Anterior cingulate cortex (tissue), 58 donors: Measurements from ENCODE around the gene PGPEP1.
"Not testable (repeated sequence)": the region's sequence is repeated elsewhere in the genome, so short reads cannot be mapped to it uniquely, and the experiment has no call there.

ENCODE experiments used
- DNase-seq, 58 donors: peaks; one replicate each; lab custom pipeline; 2025; lab: John Stamatoyannopoulos, UW

PGPEP1 gene

DNA sequence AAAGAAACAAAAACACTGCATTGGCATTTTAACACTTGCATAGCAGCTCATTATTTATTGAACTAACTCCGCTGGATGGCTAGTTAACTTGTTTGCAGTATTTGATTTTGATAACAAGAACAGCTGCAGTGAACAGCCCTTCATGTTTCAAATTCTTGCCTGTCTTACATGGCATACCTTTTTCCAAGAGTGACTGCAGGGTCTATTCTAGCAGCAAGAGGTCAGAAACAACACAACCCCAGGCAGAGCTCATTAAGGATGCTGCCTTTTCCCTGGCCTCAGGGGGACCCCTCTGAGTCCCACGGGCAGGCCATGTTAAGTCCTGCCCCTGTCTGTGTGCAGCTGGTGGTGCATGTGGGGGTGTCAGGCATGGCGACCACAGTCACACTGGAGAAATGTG lies 16.6 kb downstream of the PGPEP1 start:
- DNase-seq: no peak

GRCh38 chr19:18361646-18362045 lies 21.2 kb downstream of the PGPEP1 start:
- no peak for DNase-seq

GRCh38 chr19:18362934-18363542 lies 22.6 kb downstream of the PGPEP1 start:
- DNase-seq: no peak

- no peak for DNase-seq
Measured at GRCh38 chr19:18363787-18364186, 23.4 kb downstream of the PGPEP1 start.

DNA sequence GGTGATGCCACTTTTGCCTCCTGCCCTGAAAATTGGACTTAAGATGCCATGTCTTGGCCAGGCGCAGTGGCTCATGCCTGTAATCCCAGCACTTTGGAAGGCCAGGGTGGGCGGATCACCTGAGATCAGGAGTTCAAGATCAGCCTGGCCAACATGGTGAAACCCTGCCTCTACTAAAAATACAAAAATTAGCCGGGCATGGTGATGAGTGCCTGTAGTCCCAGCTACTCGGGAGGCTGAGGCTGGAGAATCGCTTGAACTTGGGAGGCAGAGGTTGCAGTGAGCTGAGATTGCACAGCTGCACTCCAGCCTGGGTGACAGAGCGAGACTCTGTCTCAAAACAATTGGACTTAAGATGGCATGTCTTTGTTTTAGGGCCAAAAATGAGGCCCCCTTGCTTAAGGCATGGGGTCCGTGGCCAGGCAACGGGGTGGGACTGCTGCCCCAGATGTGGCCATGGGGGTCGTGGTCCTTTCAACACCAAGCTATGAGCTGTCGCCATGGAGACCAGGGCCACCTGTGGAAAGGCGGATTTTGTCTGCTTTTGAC lies 24.0 kb downstream of the PGPEP1 start:
- DNase-seq: not testable (repeated sequence)

GRCh38 chr19:18364826-18365528 lies 24.6 kb downstream of the PGPEP1 start:
- peak in 6 of 58 donors; percentile 2 to 39 (median 14) for DNase-seq

DNA sequence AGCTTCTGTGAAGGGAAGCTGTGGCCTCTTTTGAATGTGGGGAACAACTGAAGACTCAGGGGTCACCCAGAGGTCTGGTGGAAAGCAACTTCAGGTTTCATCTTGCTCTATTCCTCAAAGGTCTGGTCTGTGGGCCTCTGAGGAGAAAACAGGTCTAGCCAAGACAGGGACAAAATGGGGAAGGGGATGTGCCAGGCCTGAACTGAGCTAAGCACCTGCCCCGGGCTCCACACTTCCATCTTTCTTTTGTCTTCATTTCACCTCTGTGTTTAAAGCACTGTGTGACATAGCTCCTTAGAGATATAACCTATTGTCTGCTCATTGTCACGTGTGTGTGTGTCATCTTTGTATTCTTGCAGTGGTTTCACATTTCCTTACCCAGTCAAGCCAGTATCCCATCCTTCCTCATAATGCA lies 25.6 kb downstream of the PGPEP1 start:
- DNase-seq: no peak

GRCh38 chr19:18368504-18369222 lies 28.3 kb downstream of the PGPEP1 start:
- DNase-seq: no peak

GRCh38 chr19:18373407-18373891 lies 33.1 kb downstream of the PGPEP1 start:
- DNase-seq: no peak

DNA sequence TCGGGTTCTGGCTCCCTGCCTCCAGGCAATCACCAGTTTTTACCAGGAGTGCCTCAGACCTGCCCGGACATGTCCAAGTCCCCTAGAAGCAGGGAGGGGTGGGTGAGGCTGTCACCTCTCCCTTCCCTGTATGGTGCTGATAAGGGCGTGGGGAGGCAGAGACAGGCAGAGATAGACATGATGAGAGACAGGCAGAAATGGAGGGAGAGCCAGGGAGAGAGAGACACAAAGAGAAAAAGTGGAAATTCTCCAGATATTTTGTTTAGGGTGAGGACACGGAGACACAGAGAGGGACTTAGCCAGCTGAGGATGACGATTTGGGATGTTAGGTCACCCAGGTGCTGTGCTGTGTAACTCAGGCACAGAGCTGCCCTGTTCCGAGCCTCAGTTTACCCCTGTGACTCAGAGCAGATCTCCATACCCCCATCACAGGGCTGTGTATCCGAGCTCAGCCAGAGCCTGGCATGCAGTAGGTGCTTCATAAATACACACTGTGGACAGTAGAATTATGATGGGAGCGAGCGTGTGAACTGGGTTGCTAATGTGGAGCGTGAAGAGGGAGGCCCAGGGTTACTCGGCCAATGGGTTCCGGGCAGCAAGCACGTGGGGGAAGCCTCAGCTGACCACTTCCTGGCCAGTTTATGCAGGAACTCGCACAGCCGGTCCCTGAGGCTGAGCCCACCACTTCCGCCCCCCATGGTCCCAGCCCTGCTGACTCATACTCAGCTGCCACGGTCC lies 33.7 kb downstream of the PGPEP1 start:
- peak in 54 of 58 donors; percentile 11 to 90 (median 55) for DNase-seq

DNA sequence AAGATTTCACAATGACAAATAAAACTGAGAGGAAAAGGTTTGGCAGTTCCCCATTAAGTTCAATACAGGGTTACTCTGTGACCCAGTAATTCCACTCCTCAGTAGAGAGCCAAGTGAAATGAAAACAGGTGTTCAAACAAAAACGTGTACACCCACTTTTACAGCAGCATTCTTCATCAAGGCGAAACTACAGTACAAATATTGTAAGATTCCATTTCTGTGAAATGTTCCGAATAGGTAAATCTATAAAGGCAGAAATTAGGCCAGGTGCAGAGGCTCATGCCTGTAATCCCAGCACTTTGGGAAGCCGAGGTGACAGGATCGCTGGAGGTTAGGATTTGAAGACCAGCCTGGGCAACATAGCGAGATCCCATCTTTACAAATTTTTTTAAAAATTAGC lies 36.6 kb downstream of the PGPEP1 start:
- no peak for DNase-seq

- DNase-seq: peak in 1 of 58 donors; percentile 16
Measured at GRCh38 chr19:18379803-18380747, 39.7 kb downstream of the PGPEP1 start.

- no peak for DNase-seq
Measured at GRCh38 chr19:18380843-18381242, 40.4 kb downstream of the PGPEP1 start.

DNA sequence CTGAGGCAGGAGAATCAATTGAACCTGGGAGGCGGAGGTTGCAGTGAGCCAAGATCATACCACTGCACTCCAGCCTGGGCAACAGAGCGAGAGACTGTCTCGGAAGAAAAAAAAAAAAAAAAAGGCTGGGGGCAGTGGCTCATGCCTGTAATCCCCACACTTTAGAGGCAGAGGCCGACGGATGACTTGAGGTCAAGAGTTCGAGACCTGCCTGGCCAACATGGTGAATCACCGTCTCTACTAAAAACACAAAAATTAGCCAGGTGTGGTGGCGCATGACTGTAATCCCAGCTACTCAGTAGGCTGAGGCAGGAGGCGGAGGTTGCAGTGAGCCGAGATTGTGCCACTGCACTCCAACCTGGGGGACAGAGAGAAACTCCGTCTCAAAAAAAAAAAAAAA lies 43.2 kb downstream of the PGPEP1 start:
- not testable (repeated sequence) for DNase-seq

GRCh38 chr19:18384775-18385174 lies 44.4 kb downstream of the PGPEP1 start:
- no peak for DNase-seq

GRCh38 chr19:18385359-18385674 lies 44.9 kb downstream of the PGPEP1 start:
- DNase-seq: no peak

DNA sequence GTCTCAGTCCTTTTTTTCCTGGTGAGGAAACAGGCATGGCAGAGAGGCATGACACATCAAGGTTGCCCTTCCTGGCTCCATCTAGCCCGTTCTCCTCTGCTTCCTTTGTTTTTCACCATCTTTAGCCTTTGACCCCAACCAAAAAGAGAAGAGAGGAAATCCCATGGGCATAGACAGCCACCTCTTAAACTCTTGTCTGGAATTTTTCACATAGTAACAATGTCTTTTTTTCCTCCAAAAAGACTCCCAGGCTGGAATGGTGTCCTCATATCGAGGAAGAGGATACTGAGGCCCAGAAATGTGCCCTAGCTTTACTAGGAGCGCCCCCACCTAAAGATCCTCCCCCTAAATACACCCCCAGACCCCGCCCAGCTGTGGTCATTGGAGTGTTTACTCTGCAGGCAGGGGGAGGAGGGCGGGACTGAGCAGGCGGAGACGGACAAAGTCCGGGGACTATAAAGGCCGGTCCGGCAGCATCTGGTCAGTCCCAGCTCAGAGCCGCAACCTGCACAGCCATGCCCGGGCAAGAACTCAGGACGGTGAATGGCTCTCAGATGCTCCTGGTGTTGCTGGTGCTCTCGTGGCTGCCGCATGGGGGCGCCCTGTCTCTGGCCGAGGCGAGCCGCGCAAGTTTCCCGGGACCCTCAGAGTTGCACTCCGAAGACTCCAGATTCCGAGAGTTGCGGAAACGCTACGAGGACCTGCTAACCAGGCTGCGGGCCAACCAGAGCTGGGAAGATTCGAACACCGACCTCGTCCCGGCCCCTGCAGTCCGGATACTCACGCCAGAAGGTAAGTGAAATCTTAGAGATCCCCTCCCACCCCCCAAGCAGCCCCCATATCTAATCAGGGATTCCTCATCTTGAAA lies 45.5 kb downstream of the PGPEP1 start, which contains the start of gene GDF15:
Gene GDF15, plus strand, starts transcription at position 484 of the 868 bp plus-strand sequence. Its CDS starts 32 bp downstream, at position 516.
- peak in 1 of 58 donors; percentile 6 for DNase-seq

DNA sequence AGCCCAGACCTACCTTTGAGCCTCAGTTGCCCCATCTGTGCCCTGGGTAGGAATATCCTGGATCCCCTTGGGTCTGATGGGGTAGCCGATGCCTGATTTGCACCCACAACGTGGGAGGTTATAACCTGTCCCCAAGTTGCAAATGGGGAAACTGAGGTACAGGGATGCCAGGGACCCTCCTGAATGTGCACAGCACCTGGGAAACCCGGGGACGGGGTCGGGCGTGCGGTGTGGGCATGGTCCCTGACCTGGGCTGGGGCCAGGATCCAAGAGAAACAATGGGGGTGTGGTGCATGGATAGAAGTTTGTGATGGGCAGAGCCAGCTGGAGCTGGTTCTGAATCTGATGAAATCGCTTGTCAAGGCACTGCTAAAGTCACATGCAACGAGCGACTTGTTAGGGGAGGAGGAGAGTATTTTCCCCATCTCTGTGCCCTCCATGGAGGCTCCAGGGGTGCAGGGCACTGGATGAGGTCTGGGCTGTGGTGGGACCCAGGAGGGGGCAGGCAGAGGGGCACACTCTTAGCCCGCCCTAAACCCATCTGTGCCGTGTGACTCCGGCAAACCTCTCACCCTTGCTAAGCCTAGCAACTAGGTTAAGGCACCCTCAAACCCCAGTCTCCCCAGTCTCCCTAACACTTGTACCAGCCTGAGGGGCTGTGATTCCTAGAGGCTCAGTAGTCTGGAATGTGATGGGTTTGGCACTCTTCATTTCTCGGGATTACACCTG lies 46.3 kb downstream of the PGPEP1 start:
- no peak for DNase-seq
